Tibial artery (tissue), 4 donors: Measurements from ENCODE around the gene TMEM44.

Experiments
- DNase-seq, 2 donors: peaks; one replicate each; pipeline ENCODE4 v3.0.0-alpha.2; 2019
- H3K27ac ChIP-seq, 2 donors: fragments of 200-600 bp; sonication (generic) in 1 of 2; 1 replicate in 1 of 2; 2 replicates in 1 of 2; pipeline ENCODE4 v1.5.1; 2018 to 2019; ENCODE audit warnings: mild to moderate bottlenecking in 1 of 2
- H3K27me3 ChIP-seq, 2 donors: fragments of 200-600 bp; sonication (generic) in 1 of 2; one replicate each; pipeline versions ENCODE4 v1.5.1 to v1.6.0; 2016 to 2019
- H3K36me3 ChIP-seq, 3 donors: fragments of 200-600 bp; sonication (generic) in 2 of 3; one replicate each; pipeline ENCODE4 v1.5.1; 2016 to 2019; ENCODE audit warnings: mild to moderate bottlenecking in 2 of 3
- H3K4me1 ChIP-seq, 4 donors: fragments of 200-600 bp; sonication (generic) in 2 of 4; 1 replicate in 3 of 4; 2 replicates in 1 of 4; pipeline ENCODE4 v1.5.1; 2016 to 2019
- H3K4me3 ChIP-seq, 2 donors: fragments of 200-600 bp; sonication (generic) in 1 of 2; 1 replicate in 1 of 2; 2 replicates in 1 of 2; pipeline ENCODE4 v1.5.1; 2018 to 2019; ENCODE audit warnings: mild to moderate bottlenecking in 2 of 2
- H3K9me3 ChIP-seq, 3 donors: fragments of 200-600 bp; sonication (generic) in 1 of 3; one replicate each; pipeline ENCODE4 v1.5.1; 2016 to 2019
- CTCF ChIP-seq, 2 experiments: fragments of 200-600 bp in 1 of 2; fragments of 450-650 bp in 1 of 2; IDR thresholded peaks; one replicate each; pipeline ENCODE4 v1.5.1; 2017 to 2019; ENCODE audit warnings: antibody characterized with exemption in 2 of 2, mild to moderate bottlenecking in 1 of 2, moderate library complexity in 1 of 2
- intact Hi-C: fragments of 100-400 bp; cut with DNase I; formaldehyde crosslinking; loops from one replicate; pipeline ENCODE4 v1.15.0; 2023; ENCODE audit warnings: low total_unique reads

The TMEM44 gene

GRCh38 chr3:194562986-194563385 lies 70.2 kb downstream of the TMEM44 start:
- H3K4me3 ChIP-seq: no peak overlapping the region
- intact Hi-C loops: no loop called here
- H3K27ac ChIP-seq: no peak overlapping the region
- H3K4me1 ChIP-seq: no peaks in the 10 kb centered on the region
- no peaks in the 10 kb centered on the region for H3K36me3 ChIP-seq
- DNase-seq: no peak
- TF ChIP-seq CTCF (IDR thresholded peaks at IDR 0.05): no peak
- no peaks in the 10 kb centered on the region for H3K9me3 ChIP-seq
- H3K27me3 ChIP-seq: no peaks in the 10 kb centered on the region

GRCh38 chr3:194561306-194561974 lies 71.8 kb downstream of the TMEM44 start:
- Histone ChIP-seq H3K27ac (no peak overlapping the region), H3K4me1 (peaks cover 0 to 4% (median 3%) of the 10 kb centered on the region in 4 donors)
- DNase-seq: no peak

GRCh38 chr3:194560047-194560446 lies 73.2 kb downstream of the TMEM44 start:
- no peaks in the 10 kb centered on the region for H3K36me3 ChIP-seq
- TF ChIP-seq CTCF (IDR thresholded peaks at IDR 0.05): no peak
- H3K4me3 ChIP-seq: no peak overlapping the region
- peaks cover 0 to 17% (median 17%) of the 10 kb centered on the region in 4 donors for H3K4me1 ChIP-seq
- intact Hi-C loops: no loop called here
- H3K9me3 ChIP-seq: no peaks in the 10 kb centered on the region
- no peak for DNase-seq
- no peaks in the 10 kb centered on the region for H3K27me3 ChIP-seq
- no peak overlapping the region for H3K27ac ChIP-seq

More at GRCh38 chr3:194561306-194561974, 71.8 kb downstream of the TMEM44 start:
- no peak overlapping the region for H3K4me3 ChIP-seq
- H3K36me3 ChIP-seq: no peaks in the 10 kb centered on the region
- TF ChIP-seq CTCF (IDR thresholded peaks at IDR 0.05): no peak
- intact Hi-C loops: no loop called here
- H3K27me3 ChIP-seq: no peaks in the 10 kb centered on the region
- H3K9me3 ChIP-seq: no peaks in the 10 kb centered on the region

GRCh38 chr3:194559530-194559929 lies 73.7 kb downstream of the TMEM44 start:
- H3K27ac ChIP-seq: no peak overlapping the region
- H3K4me1 ChIP-seq: peaks cover 0 to 22% (median 22%) of the 10 kb centered on the region in 4 donors
- no peaks in the 10 kb centered on the region for H3K36me3 ChIP-seq
- H3K9me3 ChIP-seq: no peaks in the 10 kb centered on the region
- intact Hi-C loops: no loop called here
- H3K27me3 ChIP-seq: no peaks in the 10 kb centered on the region
- no peak for DNase-seq
- H3K4me3 ChIP-seq: no peak overlapping the region
- TF ChIP-seq CTCF (IDR thresholded peaks at IDR 0.05): no peak

GRCh38 chr3:194556086-194557056 lies 76.8 kb downstream of the TMEM44 start:
- H3K27me3 ChIP-seq: no peaks in the 10 kb centered on the region
- H3K9me3 ChIP-seq: no peaks in the 10 kb centered on the region
- peak in 1 of 2 donors; percentile 55 for DNase-seq
- no peak overlapping the region for H3K4me3 ChIP-seq
- no peak for TF ChIP-seq CTCF (IDR thresholded peaks at IDR 0.05)
- peaks cover 0 to 44% (median 30%) of the 10 kb centered on the region in 4 donors for H3K4me1 ChIP-seq
- H3K36me3 ChIP-seq: no peaks in the 10 kb centered on the region
- peak overlapping the region; percentile 71 to 81 for H3K27ac ChIP-seq
- intact Hi-C loops: no loop called here
